ENCODE measurements around the gene CCDC154.
"Not testable (repeated sequence)": the region's sequence is repeated elsewhere in the genome, so short reads cannot be mapped to it uniquely, and the experiment has no call there.

The CCDC154 gene

GRCh38 chr16:1474082-1474795 is 29.9 kb upstream of the CCDC154 start:
- no peak for DNase-seq

GRCh38 chr16:1472974-1473373 is 28.6 kb upstream of the CCDC154 start:
- no peak for DNase-seq

- no peak for DNase-seq
Measured at GRCh38 chr16:1471569-1472194, 27.3 kb upstream of the CCDC154 start.

GRCh38 chr16:1470481-1471251 is 26.3 kb upstream of the CCDC154 start:
- peak; percentile 17 for DNase-seq

- no peak for DNase-seq
Measured at GRCh38 chr16:1469693-1470201, 25.4 kb upstream of the CCDC154 start.

- DNase-seq = not testable (repeated sequence)
Measured at GRCh38 chr16:1469141-1469540, 24.8 kb upstream of the CCDC154 start.

- DNase-seq = no peak
Measured at GRCh38 chr16:1468426-1468810, 24.1 kb upstream of the CCDC154 start.

GRCh38 chr16:1466968-1467521 is 22.7 kb upstream of the CCDC154 start:
- no peak for DNase-seq

- DNase-seq = no peak
Measured at GRCh38 chr16:1466054-1466453, 21.7 kb upstream of the CCDC154 start.

- DNase-seq = no peak
Measured at GRCh38 chr16:1465567-1465915, 21.2 kb upstream of the CCDC154 start.

- no peak for DNase-seq
Measured at GRCh38 chr16:1464894-1465566, 20.7 kb upstream of the CCDC154 start.

- no peak for DNase-seq
Measured at GRCh38 chr16:1464196-1464893, 20.0 kb upstream of the CCDC154 start.

- no peak for DNase-seq
Measured at GRCh38 chr16:1461146-1461545, 16.8 kb upstream of the CCDC154 start.

- DNase-seq = no peak
Measured at GRCh38 chr16:1460602-1461138, 16.3 kb upstream of the CCDC154 start.

GRCh38 chr16:1459967-1460366 is 15.6 kb upstream of the CCDC154 start:
- no peak for DNase-seq

- DNase-seq = no peak
Measured at GRCh38 chr16:1458977-1459341, 14.6 kb upstream of the CCDC154 start.

- peak; percentile 26 for DNase-seq
Measured at GRCh38 chr16:1458336-1458976, 14.1 kb upstream of the CCDC154 start.

- no peak for DNase-seq
Measured at GRCh38 chr16:1457489-1458245, 13.3 kb upstream of the CCDC154 start.

GRCh38 chr16:1456951-1457350 is 12.6 kb upstream of the CCDC154 start:
- no peak for DNase-seq

Data from HCEC 1CT (cell line).